GM12891 (cell line): ENCODE data around the gene GATD1.

Experiments used
- PAX5 ChIP-seq: IDR thresholded peaks from 2 replicates; pipeline ENCODE4 v1.6.1; 2011; ENCODE audit warnings: low read length, moderate library complexity, mild to moderate bottlenecking; ENCODE audit not compliant: insufficient read depth, severe bottlenecking
- POLR2A ChIP-seq: IDR thresholded peaks from 2 replicates; pipeline ENCODE4 v1.6.1; 2011; ENCODE audit warnings: low read depth, low read length, control low read depth
- POLR2AphosphoS5 ChIP-seq: IDR thresholded peaks from 2 replicates; pipeline ENCODE4 v1.6.1; 2011; ENCODE audit warnings: low read depth, low read length, control low read depth

DNA sequence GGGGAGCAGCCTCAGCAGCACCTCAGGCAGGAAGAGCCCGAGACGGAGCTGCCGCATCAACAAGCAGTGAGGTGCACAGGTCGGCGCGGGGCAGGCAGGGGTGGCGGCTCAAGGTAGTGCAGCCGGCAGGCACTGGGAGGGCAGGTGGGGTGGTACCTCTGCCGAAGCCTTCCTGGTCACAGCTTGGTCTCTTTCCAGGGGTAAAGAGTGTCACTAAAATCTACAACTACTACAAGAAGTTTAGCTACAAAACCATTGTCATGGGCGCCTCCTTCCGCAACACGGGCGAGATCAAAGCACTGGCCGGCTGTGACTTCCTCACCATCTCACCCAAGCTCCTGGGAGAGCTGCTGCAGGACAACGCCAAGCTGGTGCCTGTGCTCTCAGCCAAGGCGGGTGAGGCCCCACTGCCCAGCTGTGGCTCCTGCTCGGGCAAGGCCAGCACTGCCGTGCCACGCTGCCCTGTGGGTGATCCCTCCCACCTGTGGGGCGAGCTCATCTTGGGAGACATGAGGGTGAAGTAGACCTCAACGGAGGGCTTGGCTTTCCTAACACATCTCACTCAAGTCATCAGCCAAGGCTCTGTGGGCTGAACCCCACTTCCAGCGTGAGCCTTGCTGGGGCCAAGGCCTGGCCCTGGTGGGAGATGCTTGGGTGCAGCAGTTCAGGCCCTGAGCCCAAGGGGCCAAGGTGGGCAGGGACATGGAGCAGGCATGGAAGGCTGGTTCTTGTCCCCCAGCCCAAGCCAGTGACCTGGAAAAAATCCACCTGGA lies 13.6 kb downstream of the GATD1 start:
- TF ChIP-seq POLR2A (0 out of 2 replicates have a peak, but pooled peaks have one; percentile 31), PAX5 (no peak), POLR2AphosphoS5 (no peak; the same call in none of the 2 replicates)
